ENCODE data around the gene CUX1.

Gene CUX1

DNA sequence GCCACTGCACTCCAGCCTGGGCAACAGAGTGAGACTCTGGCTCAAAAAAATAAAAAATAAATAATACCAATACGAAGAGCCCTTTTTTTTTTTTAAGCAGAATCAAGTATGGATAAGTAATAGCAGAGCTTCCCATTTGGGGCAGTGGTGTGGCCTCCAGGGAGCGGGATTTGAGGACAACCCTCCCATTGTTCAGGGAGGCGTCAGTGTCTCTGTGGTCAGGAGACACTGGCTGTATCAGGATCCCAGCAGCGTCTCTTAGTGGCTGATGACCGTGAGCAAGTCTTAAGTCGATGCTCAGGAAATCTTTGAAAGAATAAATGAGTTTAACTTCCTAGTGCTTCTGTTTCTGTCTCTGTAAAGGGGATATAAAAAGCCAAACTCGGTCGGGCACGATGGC, 444.0 kb downstream of the CUX1 start:
- no peak for DNase-seq (ENCODE audit: low read depth in 1 of 2, low spot score in 1 of 2)
- no peak for TF ChIP-seq JUND (IDR thresholded peaks at IDR 0.05; ENCODE audit: low read depth)
- in situ Hi-C loops (cut with HindIII; ENCODE audit: low pct_unique_long_range_greater_than_20kb, low sequenced_read_pairs): no loop called here

DNA sequence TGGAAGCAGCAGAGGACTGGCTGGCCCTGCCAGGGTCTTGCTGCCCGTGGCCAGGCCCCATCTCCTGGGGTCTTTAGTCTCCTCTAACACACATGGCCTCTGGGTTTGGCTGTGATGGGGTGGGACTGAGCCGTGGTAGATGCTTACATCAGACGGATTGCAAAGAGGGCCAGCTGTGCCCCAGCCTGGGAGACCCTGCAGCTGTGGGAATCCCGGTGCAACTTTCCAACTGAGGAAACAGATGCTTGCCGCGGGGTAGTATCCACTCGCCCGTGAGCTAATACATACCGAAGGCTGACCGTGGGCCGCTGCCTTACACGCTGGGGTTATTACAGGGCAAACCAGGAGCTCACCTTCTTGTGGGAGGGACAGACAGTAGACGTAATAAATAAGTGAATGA, 445.1 kb downstream of the CUX1 start:
- TF ChIP-seq JUND (IDR thresholded peaks at IDR 0.05; ENCODE audit: low read depth): no peak
- no peak for DNase-seq (ENCODE audit: low read depth in 1 of 2, low spot score in 1 of 2)
- in situ Hi-C loops (cut with HindIII; ENCODE audit: low pct_unique_long_range_greater_than_20kb, low sequenced_read_pairs): no loop called here

DNA sequence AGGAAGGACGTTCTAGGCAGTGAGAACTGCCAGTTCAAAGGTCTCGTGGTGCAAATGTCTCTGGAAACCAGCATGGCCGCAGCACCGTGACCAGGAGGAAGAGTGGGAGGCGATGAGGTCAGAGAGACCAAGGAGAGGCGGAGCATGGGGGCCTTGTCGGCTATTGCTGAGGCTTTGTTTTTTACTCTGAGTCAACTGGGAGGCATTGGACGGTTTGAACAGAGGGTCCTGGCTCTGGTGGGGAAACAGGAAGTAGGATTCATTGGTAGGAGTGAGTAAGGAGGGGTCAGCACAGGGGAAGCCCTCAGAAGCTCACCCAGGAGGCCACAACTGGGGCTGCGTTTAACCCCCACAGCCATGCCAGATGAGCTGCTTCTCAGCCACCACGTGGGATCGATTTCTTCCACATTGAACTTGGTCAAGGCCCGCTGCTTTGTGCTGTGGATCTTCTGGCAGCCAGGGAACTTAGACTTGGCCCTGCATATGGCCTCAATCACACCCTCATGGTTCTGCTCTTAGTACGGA, 447.0 kb downstream of the CUX1 start:
- DNase-seq (ENCODE audit: low read depth in 1 of 2, low spot score in 1 of 2): no peak
- TF ChIP-seq JUND (IDR thresholded peaks at IDR 0.05; ENCODE audit: low read depth): no peak
- in situ Hi-C loops (cut with HindIII; ENCODE audit: low pct_unique_long_range_greater_than_20kb, low sequenced_read_pairs): no loop called here

GRCh38 chr7:102266541-102266940, 449.1 kb downstream of the CUX1 start:
- DNase-seq (ENCODE audit: low read depth in 1 of 2, low spot score in 1 of 2): no peak
- no peak for TF ChIP-seq JUND (IDR thresholded peaks at IDR 0.05; ENCODE audit: low read depth)
- in situ Hi-C loops (cut with HindIII; ENCODE audit: low pct_unique_long_range_greater_than_20kb, low sequenced_read_pairs): no loop called here

DNA sequence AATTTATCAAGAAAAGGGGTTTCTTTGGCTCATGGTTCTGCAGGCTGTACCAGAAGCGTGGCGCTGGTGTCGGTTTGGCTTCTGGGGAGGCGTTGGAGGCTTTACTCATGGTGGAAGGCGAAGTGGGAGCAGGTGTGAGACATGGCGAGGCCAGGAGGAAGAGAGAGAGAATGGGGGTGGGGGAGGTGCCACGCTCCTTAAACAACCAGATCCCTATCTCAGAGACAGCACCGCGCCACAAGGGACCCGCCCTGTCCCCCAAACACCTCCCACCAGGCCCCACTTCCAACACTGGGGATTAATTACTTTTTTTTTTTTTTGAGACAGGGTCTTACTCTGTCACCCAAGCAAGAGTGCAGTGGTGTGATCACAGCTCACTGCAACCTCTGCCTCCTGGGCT, 451.2 kb downstream of the CUX1 start:
- in situ Hi-C loops (cut with HindIII; ENCODE audit: low pct_unique_long_range_greater_than_20kb, low sequenced_read_pairs): no loop called here
- TF ChIP-seq JUND (IDR thresholded peaks at IDR 0.05; ENCODE audit: low read depth): no peak
- DNase-seq (ENCODE audit: low read depth in 1 of 2, low spot score in 1 of 2): no peak

DNA sequence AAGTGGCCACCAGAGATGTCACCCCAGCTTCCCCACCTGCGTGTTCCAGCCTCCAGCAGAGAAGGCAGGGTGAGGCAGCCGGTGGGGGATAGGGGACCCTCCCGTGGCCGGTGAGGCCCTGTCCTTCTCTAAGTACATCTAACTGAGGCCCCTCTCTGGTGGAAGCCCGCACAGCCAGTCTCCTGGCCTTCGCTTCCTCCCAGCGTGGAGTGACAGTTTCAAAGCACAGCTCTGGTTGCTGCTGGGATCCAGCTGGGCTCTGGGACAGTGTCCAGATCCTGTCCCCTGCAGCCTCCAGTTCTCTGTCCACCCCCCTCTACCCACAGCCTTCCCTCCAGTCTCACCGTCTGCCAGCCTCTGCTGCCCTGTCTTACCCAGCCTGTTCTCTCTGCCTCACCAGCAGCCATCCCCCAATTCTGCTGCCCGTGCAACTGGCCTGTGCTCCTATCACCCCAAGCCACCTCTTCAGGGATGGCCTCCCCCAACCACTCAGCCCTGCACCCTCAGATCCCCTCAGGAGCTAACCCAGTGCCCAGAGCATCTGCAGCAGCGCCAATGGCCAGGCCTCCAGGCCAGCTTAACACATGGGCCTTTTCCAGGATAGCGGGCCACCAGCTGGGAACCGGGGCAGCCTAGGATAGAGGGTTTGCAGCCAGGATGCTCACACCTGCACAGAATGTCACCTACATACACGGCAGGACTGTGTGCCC, 452.9 kb downstream of the CUX1 start:
- TF ChIP-seq JUND (IDR thresholded peaks at IDR 0.05; ENCODE audit: low read depth): no peak
- DNase-seq (ENCODE audit: low read depth in 1 of 2, low spot score in 1 of 2): no peak
- in situ Hi-C loops (cut with HindIII; ENCODE audit: low pct_unique_long_range_greater_than_20kb, low sequenced_read_pairs): no loop called here

- DNase-seq (ENCODE audit: low read depth in 1 of 2, low spot score in 1 of 2): no peak
- no peak for TF ChIP-seq JUND (IDR thresholded peaks at IDR 0.05; ENCODE audit: low read depth)
- in situ Hi-C loops (cut with HindIII; ENCODE audit: low pct_unique_long_range_greater_than_20kb, low sequenced_read_pairs): no loop called here
Measured at GRCh38 chr7:102271158-102271798, 453.9 kb downstream of the CUX1 start.

DNA sequence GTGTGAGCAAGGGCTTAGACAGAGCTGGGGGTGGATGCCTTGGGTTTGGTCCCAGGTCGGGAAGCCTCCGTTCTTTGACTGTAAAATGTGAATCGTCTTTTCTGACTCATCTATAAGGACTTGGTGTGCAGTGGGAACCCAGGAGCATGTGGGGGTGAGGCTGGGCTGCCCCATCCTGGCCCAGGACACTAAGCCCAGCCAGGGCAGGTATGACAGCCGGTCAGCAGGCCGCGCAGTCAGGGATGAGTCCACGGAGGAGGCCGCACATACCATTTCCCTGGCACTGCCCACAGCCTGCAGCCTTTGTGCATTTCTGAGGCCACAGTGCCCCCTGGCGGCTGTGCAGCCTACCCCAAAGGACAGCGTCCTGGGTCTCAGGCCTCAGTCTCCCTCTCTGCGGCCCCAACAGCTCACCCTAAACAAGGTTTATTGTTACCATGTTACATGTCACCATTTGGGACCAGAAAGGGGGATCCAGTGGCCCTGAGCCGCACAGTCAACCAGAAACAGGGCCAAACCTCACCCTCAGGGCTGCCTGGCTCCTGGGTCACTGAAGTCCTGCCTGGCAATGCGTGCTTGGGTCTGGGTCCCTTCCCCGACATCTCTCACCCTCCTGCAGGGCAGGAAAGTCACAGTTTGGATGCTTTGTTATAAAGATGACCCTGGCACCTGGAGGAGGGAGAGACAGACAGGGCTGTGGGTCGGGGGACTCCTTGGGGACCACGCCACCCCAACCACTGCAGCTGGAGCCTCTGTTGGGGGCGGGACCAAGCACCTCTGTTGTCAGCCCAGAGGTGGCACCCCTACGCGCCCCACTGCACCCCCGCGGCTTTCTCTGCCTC, 454.9 kb downstream of the CUX1 start:
- in situ Hi-C loops (cut with HindIII; ENCODE audit: low pct_unique_long_range_greater_than_20kb, low sequenced_read_pairs): no loop called here
- no peak for TF ChIP-seq JUND (IDR thresholded peaks at IDR 0.05; ENCODE audit: low read depth)

GRCh38 chr7:102272917-102273748, 455.7 kb downstream of the CUX1 start:
- in situ Hi-C loops (cut with HindIII; ENCODE audit: low pct_unique_long_range_greater_than_20kb, low sequenced_read_pairs): no loop called here
- no peak for DNase-seq (ENCODE audit: low read depth in 1 of 2, low spot score in 1 of 2)
- no peak for TF ChIP-seq JUND (IDR thresholded peaks at IDR 0.05; ENCODE audit: low read depth)

More for the DNA sequence above, 454.9 kb downstream of the CUX1 start:
- DNase-seq (ENCODE audit: low read depth in 1 of 2, low spot score in 1 of 2): peak; percentile 78 to 82

DNA sequence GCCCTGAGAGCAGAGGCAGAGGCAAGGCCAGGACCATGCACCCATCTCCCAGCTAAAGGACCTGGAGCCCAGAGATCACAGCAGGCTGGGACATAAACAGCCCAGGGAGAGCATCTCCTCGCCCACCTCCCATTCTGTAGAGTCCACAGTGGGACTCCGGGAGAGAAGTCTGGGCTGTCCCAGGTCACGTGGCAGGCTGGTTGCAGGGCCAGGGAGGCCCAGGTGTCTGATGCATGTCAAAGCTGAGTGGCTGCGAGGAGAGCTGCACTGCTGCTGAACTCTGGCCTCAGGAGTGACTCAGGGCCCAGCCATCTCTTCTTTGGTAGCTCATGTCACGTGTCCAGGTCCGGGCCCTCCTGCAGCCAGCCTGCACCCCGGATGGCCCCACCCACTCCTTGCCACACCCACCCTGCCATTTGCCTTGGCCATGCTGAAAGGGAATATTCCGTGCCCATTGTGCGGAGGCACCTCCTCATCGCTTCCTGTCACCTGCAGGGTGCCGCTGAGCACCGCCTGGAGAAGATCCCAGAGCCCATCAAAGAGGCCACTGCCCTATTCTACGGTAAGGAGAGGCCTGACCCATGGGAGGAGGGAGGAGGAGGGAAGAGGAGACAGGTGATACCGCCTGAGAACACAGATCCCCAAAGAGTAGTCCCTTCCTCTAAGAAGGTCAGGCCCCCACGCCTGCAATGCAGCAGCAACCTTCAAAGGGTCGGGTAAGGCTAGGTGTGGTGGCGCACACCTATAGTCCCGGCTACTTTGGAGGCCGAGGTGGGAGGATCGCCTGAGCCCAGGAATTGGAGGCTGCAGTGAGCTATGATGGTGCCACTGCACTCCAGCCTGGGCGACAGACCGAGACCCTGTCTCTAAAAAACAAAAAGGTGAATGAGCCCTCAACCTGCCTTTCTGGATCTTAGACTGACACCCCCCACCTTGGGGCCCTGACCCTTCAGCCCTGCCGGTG, 456.6 kb downstream of the CUX1 start:
- no peak for TF ChIP-seq JUND (IDR thresholded peaks at IDR 0.05; ENCODE audit: low read depth)
- peak in 1 of 2 experiments; percentile 42 for DNase-seq (ENCODE audit: low read depth in 1 of 2, low spot score in 1 of 2)
- in situ Hi-C loops (cut with HindIII; ENCODE audit: low pct_unique_long_range_greater_than_20kb, low sequenced_read_pairs): no loop called here

DNA sequence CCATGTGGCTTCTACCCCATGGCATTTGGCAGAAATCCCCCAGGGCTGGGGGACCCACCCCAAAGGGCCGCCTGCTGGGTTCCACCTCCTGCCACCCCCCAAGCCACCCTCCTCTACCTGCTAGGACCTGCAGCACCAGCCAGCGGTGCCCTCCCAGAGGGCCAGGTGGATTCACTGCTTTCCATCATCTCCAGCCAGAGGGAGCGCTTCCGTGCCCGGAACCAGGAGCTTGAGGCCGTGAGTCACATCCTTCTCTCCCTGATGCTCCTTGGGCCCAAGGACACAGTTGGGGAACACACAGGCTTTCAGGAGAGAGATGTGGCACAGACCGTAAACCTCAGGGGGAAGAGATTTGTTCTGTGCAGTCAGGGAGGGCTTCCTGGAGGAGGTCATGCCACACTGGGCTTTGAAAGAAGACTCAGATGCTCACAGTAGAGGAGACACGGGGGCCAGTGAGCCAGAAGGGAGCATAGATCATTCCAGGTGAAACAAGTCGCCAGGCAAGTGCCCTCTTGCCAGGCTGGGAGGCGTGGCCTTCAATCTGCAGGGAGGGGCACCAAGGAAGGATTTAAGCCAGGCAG, 457.8 kb downstream of the CUX1 start:
- no peak for DNase-seq (ENCODE audit: low read depth in 1 of 2, low spot score in 1 of 2)
- in situ Hi-C loops (cut with HindIII; ENCODE audit: low pct_unique_long_range_greater_than_20kb, low sequenced_read_pairs): no loop called here
- no peak for TF ChIP-seq JUND (IDR thresholded peaks at IDR 0.05; ENCODE audit: low read depth)
